GM21390 (cell line): ENCODE results near the gene DTX2.
"Not testable (repeated sequence)": the region's sequence is repeated elsewhere in the genome, so short reads cannot be mapped to it uniquely, and the experiment has no call there.

Experiments used
- ATAC-seq: cut with Tn5 transposase; IDR thresholded peaks from one replicate; pipeline ENCODE4 v1.9.1; 2021; ENCODE audit not compliant: unreplicated experiment

DTX2 gene

GRCh38 chr7:76485822-76486610 is 24.5 kb downstream of the DTX2 start:
- ATAC-seq, result peak; percentile 11

- ATAC-seq, result peak; percentile 99
Observed at GRCh38 chr7:76486618-76487017, 25.1 kb downstream of the DTX2 start.

GRCh38 chr7:76487969-76488368 is 26.5 kb downstream of the DTX2 start:
- not testable (repeated sequence) for ATAC-seq

GRCh38 chr7:76492139-76492538 is 30.6 kb downstream of the DTX2 start:
- not testable (repeated sequence) for ATAC-seq

GRCh38 chr7:76495717-76496116 is 34.2 kb downstream of the DTX2 start:
- not testable (repeated sequence) for ATAC-seq

GRCh38 chr7:76497918-76498582 is 36.5 kb downstream of the DTX2 start:
- ATAC-seq, result not testable (repeated sequence)

- ATAC-seq, result not testable (repeated sequence)
Observed at GRCh38 chr7:76498583-76499200, 37.2 kb downstream of the DTX2 start.

GRCh38 chr7:76499201-76499923 is 37.9 kb downstream of the DTX2 start:
- not testable (repeated sequence) for ATAC-seq

- ATAC-seq, result not testable (repeated sequence)
Observed at GRCh38 chr7:76499924-76500241, 38.4 kb downstream of the DTX2 start.

GRCh38 chr7:76502224-76502623 is 40.7 kb downstream of the DTX2 start:
- not testable (repeated sequence) for ATAC-seq

GRCh38 chr7:76502836-76503235 is 41.3 kb downstream of the DTX2 start:
- ATAC-seq, result not testable (repeated sequence)

GRCh38 chr7:76503244-76503643 is 41.7 kb downstream of the DTX2 start:
- not testable (repeated sequence) for ATAC-seq

GRCh38 chr7:76504351-76505167 is 43.0 kb downstream of the DTX2 start:
- not testable (repeated sequence) for ATAC-seq

GRCh38 chr7:76505168-76506080 is 43.9 kb downstream of the DTX2 start:
- ATAC-seq, result no peak

GRCh38 chr7:76506081-76506440 is 44.6 kb downstream of the DTX2 start:
- ATAC-seq, result no peak

- not testable (repeated sequence) for ATAC-seq
Observed at GRCh38 chr7:76506643-76507042, 45.1 kb downstream of the DTX2 start.

- no peak for ATAC-seq
Observed at GRCh38 chr7:76507723-76508406, 46.4 kb downstream of the DTX2 start.

GRCh38 chr7:76509931-76510877 is 48.7 kb downstream of the DTX2 start, which contains the start of gene UPK3B:
Gene UPK3B (plus strand): TSS chr7:76510552. CDS start chr7:76510653, 101 bp downstream.
- no peak for ATAC-seq
